H9 (cell line): ENCODE measurements around the gene PMEPA1. TPM values are rescaled to one million over a fixed set of nuclear protein-coding genes. Genes with fewer than 3 reads are reported as not detected.

ENCODE experiments used
- DNase-seq: peaks from one replicate; pipeline ENCODE4 v3.0.0-alpha.2; 2017
- H2AFZ ChIP-seq: one replicate; pipeline ENCODE4 v1.6.1; 2013; ENCODE audit warnings: mild to moderate bottlenecking, low read length, control low read depth, moderate library complexity
- H2AK5ac ChIP-seq: 2 replicates; pipeline ENCODE4 v1.6.1; 2013; ENCODE audit warnings: low read length, control low read depth, mixed read lengths; ENCODE audit not compliant: insufficient read length
- H2BK120ac ChIP-seq: one replicate; pipeline ENCODE4 v1.6.1; 2013; ENCODE audit warnings: low read depth, mild to moderate bottlenecking, low read length, control low read depth, inconsistent platforms; ENCODE audit not compliant: poor library complexity, severe bottlenecking
- H2BK12ac ChIP-seq: 2 replicates; pipeline ENCODE4 v1.6.1; 2013; ENCODE audit warnings: low read length, control low read depth, mixed read lengths, low read depth; ENCODE audit not compliant: insufficient read length
- H2BK15ac ChIP-seq: 2 replicates; pipeline ENCODE4 v1.6.1; 2013; ENCODE audit warnings: low read depth, low read length, control low read depth
- H2BK20ac ChIP-seq: one replicate; pipeline ENCODE4 v1.6.1; 2013; ENCODE audit warnings: low read depth, mild to moderate bottlenecking, low read length, control low read depth, inconsistent platforms; ENCODE audit not compliant: poor library complexity, severe bottlenecking
- H2BK5ac ChIP-seq: 2 replicates; pipeline ENCODE4 v1.6.1; 2013; ENCODE audit warnings: low read length, control low read depth, mixed read lengths; ENCODE audit not compliant: insufficient read length
- H3K14ac ChIP-seq: 2 replicates; pipeline ENCODE4 v1.6.1; 2013; ENCODE audit warnings: low read length, control low read depth; ENCODE audit not compliant: insufficient read depth
- H3K18ac ChIP-seq: 2 replicates; pipeline ENCODE4 v1.6.1; 2013; ENCODE audit warnings: low read depth, mild to moderate bottlenecking, mixed read lengths, low read length, control low read depth; ENCODE audit not compliant: insufficient read length
- H3K23ac ChIP-seq: 2 replicates; pipeline ENCODE4 v1.6.1; 2013; ENCODE audit warnings: low read length, control low read depth, mixed read lengths, low read depth; ENCODE audit not compliant: insufficient read length
- H3K23me2 ChIP-seq: 2 replicates; pipeline ENCODE4 v1.6.1; 2013; ENCODE audit warnings: low read depth, mild to moderate bottlenecking, mixed read lengths, low read length, control low read depth; ENCODE audit not compliant: insufficient read length, poor library complexity, severe bottlenecking
- H3K27ac ChIP-seq: 2 replicates; pipeline ENCODE4 v1.5.1; 2013; ENCODE audit warnings: low read length, control low read depth, mixed read lengths, low read depth; ENCODE audit not compliant: insufficient read length
- H3K27me3 ChIP-seq: 2 replicates; pipeline ENCODE4 v1.6.1; 2013; ENCODE audit warnings: low read length, control low read depth, inconsistent platforms; ENCODE audit not compliant: insufficient read depth
- H3K4ac ChIP-seq: 2 replicates; pipeline ENCODE4 v1.6.1; 2013; ENCODE audit warnings: low read depth, mild to moderate bottlenecking, control low read depth, inconsistent platforms, low read length, moderate library complexity
- H3K4me1 ChIP-seq: 2 replicates; pipeline ENCODE4 v1.6.1; 2013; ENCODE audit warnings: low read length, control low read depth, inconsistent platforms; ENCODE audit not compliant: insufficient read depth
- H3K4me2 ChIP-seq: 2 replicates; pipeline ENCODE4 v1.6.1; 2013; ENCODE audit warnings: low read length, control low read depth, mixed read lengths; ENCODE audit not compliant: insufficient read length, insufficient read depth
- H3K56ac ChIP-seq: 2 replicates; pipeline ENCODE4 v1.6.1; 2013; ENCODE audit warnings: low read depth, mild to moderate bottlenecking, mixed read lengths, low read length, control low read depth; ENCODE audit not compliant: insufficient read length
- H3K79me1 ChIP-seq: 2 replicates; pipeline ENCODE4 v1.6.1; 2013; ENCODE audit warnings: low read depth, mild to moderate bottlenecking, moderate library complexity, low read length, control low read depth, inconsistent platforms; ENCODE audit not compliant: insufficient read depth, poor library complexity, severe bottlenecking
- H3K79me2 ChIP-seq: 2 replicates; pipeline ENCODE4 v1.6.1; 2013; ENCODE audit warnings: low read length, control low read depth, inconsistent platforms; ENCODE audit not compliant: insufficient read depth
- H3K9ac ChIP-seq: 2 replicates; pipeline ENCODE4 v1.6.1; 2013; ENCODE audit warnings: low read length, control low read depth, mixed read lengths; ENCODE audit not compliant: insufficient read length; ENCODE audit errors: extremely low read depth
- H3K9me3 ChIP-seq: one replicate; pipeline ENCODE4 v1.6.1; 2013; ENCODE audit warnings: low read depth, low read length, inconsistent platforms; ENCODE audit not compliant: control insufficient read depth
- H3T11ph ChIP-seq: one replicate; pipeline ENCODE4 v1.6.1; 2013; ENCODE audit warnings: mild to moderate bottlenecking, low read length, control low read depth, inconsistent platforms
- H4K20me1 ChIP-seq: one replicate; pipeline ENCODE4 v1.6.1; 2013; ENCODE audit not compliant: control insufficient read depth, insufficient read length, insufficient read depth
- H4K5ac ChIP-seq: 2 replicates; pipeline ENCODE4 v1.6.1; 2013; ENCODE audit warnings: low read depth, mild to moderate bottlenecking, mixed read lengths, low read length, control low read depth; ENCODE audit not compliant: insufficient read length
- H4K8ac ChIP-seq: replicated peaks from 2 replicates; pipeline ENCODE4 v1.6.1; 2013; ENCODE audit warnings: low read length, control low read depth, mixed read lengths, low read depth; ENCODE audit not compliant: insufficient read length
- H4K91ac ChIP-seq: 2 replicates; pipeline ENCODE4 v1.6.1; 2013; ENCODE audit warnings: low read depth, mild to moderate bottlenecking, moderate library complexity, mixed read lengths, low read length, control low read depth; ENCODE audit not compliant: insufficient read length
- H3K27ac Mint-ChIP-seq, 3 experiments: 2 replicates in 2 of 3; 3 replicates in 1 of 3; pipeline ENCODE4 v1.8.0; 2020 to 2021; ENCODE audit warnings: mixed read lengths in 3 of 3, mild to moderate bottlenecking in 1 of 3, moderate library complexity in 1 of 3
- H3K27me3 Mint-ChIP-seq: 2 replicates; pipeline ENCODE4 v1.8.0; 2021; ENCODE audit warnings: low read depth, mild to moderate bottlenecking, moderate library complexity, mixed read lengths
- H3K36me3 Mint-ChIP-seq, 3 experiments: 2 replicates in 2 of 3; 3 replicates in 1 of 3; pipeline ENCODE4 v1.8.0; 2020 to 2021; ENCODE audit warnings: low read depth in 3 of 3, mixed read lengths in 3 of 3; ENCODE audit not compliant: insufficient read depth in 1 of 3
- H3K4me1 Mint-ChIP-seq, 2 experiments: 2 replicates each; pipeline ENCODE4 v1.8.0; 2020; ENCODE audit warnings: mixed read lengths in 2 of 2
- H3K4me3 Mint-ChIP-seq, 2 experiments: 2 replicates in 1 of 2; 3 replicates in 1 of 2; pipeline ENCODE4 v1.8.0; 2020 to 2021; ENCODE audit warnings: mild to moderate bottlenecking in 2 of 2, mixed read lengths in 2 of 2, moderate library complexity in 1 of 2
- H3K9me3 Mint-ChIP-seq, 2 experiments: 2 replicates in 1 of 2; 3 replicates in 1 of 2; pipeline ENCODE4 v1.8.0; 2020; ENCODE audit warnings: mild to moderate bottlenecking in 2 of 2, mixed read lengths in 2 of 2, moderate library complexity in 1 of 2
- WGBS: extraction: QIAGEN DNeasy Blood & Tissue Kit; methylation state at CpG from one replicate; pipeline ENCODE4 v1.1.7; 2013; ENCODE audit warnings: missing lambda C conversion rate, low lambda C conversion rate, mixed read lengths; ENCODE audit not compliant: insufficient read length; ENCODE audit errors: extremely low coverage; 5-methylcytosine and 5-hydroxymethylcytosine counted together
- total RNA-seq: library from RNA; stranded (reverse); gene quantifications from 2 replicates; pipeline ENCODE4 v1.2.1, GENCODE V29; 2021
- TF ChIP-seq, protein P1 (sequence below): fragments of 200-600 bp; sonication (generic); conservative IDR thresholded peaks from 3 replicates; pipeline ENCODE4 v1.8.0; 2021; ENCODE audit warnings: antibody characterized with exemption, mild to moderate bottlenecking

Gene PMEPA1
- total RNA-seq, 1 experiment from 2014 or later: 34.6 TPM

DNA sequence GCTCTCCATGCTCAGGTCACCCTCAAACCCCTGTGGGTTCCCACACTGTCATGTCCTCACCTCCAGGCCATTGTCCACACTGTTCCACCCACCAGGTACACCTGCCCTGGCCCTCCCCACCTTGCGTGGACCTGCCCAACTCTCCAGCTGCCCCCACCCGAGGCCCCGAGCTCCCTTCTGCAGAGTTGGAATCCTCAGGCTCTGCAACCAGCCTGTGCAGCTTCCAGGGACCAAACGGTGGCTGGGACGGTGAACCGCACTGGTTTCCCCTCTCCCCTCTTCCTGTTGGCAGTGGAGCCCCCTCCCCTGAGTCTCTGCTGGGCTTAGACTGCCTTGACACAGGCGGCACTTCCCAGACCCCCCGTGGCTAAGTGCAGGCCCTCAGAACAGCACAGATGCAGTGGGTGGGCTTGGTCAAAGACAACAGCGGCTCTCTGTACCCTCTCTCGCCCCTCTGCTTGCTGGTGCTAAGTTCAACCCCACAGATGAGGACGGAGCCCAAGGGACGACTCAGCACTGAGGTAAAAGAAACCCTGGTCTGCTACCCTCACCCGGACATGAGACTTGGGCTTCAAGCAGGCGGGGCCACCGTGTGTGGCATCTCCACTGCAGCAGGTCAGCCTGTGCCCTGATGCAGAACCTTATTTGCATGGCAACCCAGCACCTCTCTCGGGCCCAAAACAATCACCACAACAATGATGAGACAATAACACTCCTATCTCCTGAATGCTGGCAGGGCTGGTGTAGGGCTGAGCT, 100.6 kb downstream of the PMEPA1 start:
- Histone ChIP-seq H4K91ac (no peak overlapping the region), H2AFZ (no peak overlapping the region), H3K9ac (no peak overlapping the region), H3K4ac (no peak overlapping the region), H2BK20ac (no peak overlapping the region), H3K27ac (no peak overlapping the region), H4K20me1 (no peaks in the 10 kb centered on the region), H3K23ac (no peak overlapping the region), H3T11ph (no peak overlapping the region), H3K18ac (no peak overlapping the region), H3K4me1 (no peaks in the 10 kb centered on the region), H4K5ac (no peak overlapping the region), H3K79me1 (no peaks in the 10 kb centered on the region), H3K4me2 (no peak overlapping the region), H3K27me3 (no peaks in the 10 kb centered on the region), H3K9me3 (no peaks in the 10 kb centered on the region), H2BK120ac (no peak overlapping the region), H3K23me2 (no peaks in the 10 kb centered on the region), H2BK15ac (no peak overlapping the region), H3K14ac (no peak overlapping the region; the same call in 1 of the 2 replicates), H4K8ac (no peak overlapping the region), H2BK5ac (no peak overlapping the region), H2BK12ac (no peak overlapping the region), H3K79me2 (no peaks in the 10 kb centered on the region), H3K56ac (no peak overlapping the region), H2AK5ac (no peak overlapping the region)
- Mint-ChIP-seq H3K9me3 (no peaks in the 10 kb centered on the region), H3K4me3 (no peak overlapping the region), H3K27ac (no peak overlapping the region), H3K27me3 (peaks cover 3% of the 10 kb centered on the region), H3K36me3 (no peaks in the 10 kb centered on the region), H3K4me1 (peaks cover 6 to 10% of the 10 kb centered on the region in 2 experiments)
- TF ChIP-seq, protein P1, sequence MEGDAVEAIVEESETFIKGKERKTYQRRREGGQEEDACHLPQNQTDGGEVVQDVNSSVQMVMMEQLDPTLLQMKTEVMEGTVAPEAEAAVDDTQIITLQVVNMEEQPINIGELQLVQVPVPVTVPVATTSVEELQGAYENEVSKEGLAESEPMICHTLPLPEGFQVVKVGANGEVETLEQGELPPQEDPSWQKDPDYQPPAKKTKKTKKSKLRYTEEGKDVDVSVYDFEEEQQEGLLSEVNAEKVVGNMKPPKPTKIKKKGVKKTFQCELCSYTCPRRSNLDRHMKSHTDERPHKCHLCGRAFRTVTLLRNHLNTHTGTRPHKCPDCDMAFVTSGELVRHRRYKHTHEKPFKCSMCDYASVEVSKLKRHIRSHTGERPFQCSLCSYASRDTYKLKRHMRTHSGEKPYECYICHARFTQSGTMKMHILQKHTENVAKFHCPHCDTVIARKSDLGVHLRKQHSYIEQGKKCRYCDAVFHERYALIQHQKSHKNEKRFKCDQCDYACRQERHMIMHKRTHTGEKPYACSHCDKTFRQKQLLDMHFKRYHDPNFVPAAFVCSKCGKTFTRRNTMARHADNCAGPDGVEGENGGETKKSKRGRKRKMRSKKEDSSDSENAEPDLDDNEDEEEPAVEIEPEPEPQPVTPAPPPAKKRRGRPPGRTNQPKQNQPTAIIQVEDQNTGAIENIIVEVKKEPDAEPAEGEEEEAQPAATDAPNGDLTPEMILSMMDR: no peak
- no peak for DNase-seq
- WGBS: no CpG with 5 or more reads among the region's 16 CpGs
